HEK293 (cell line): ENCODE results near the gene XRCC6.

ENCODE experiments used
- KLF16 ChIP-seq: fragments of 450-650 bp; formaldehyde crosslinking; IDR thresholded peaks from 2 replicates; pipeline ENCODE4 v1.5.1; 2017; ENCODE audit warnings: missing biosample characterization, missing genetic modification characterization
- SCRT2 ChIP-seq: fragments of 450-650 bp; formaldehyde crosslinking; IDR thresholded peaks from 2 replicates; pipeline ENCODE4 v1.5.1; 2016; ENCODE audit warnings: missing biosample characterization, missing genetic modification characterization
- TCF7L2 ChIP-seq: IDR thresholded peaks from 2 replicates; pipeline ENCODE4 v1.6.1; 2011; ENCODE audit warnings: low read depth, mild to moderate bottlenecking, inconsistent platforms, low read length, moderate library complexity, borderline replicate concordance
- YY1 ChIP-seq: fragments of 450-650 bp; formaldehyde crosslinking; IDR thresholded peaks from 2 replicates; pipeline ENCODE4 v1.5.1; 2018; ENCODE audit warnings: missing biosample characterization, missing genetic modification characterization
- ZFP3 ChIP-seq: fragments of 450-650 bp; formaldehyde crosslinking; IDR thresholded peaks from 2 replicates; pipeline ENCODE4 v1.5.1; 2016; ENCODE audit warnings: low read depth, missing biosample characterization, missing genetic modification characterization
- ZNF157 ChIP-seq: fragments of 450-650 bp; formaldehyde crosslinking; IDR thresholded peaks from 2 replicates; pipeline ENCODE4 v1.5.1; 2016; ENCODE audit warnings: missing biosample characterization, missing genetic modification characterization
- ZNF211 ChIP-seq: fragments of 450-650 bp; formaldehyde crosslinking; IDR thresholded peaks from 2 replicates; pipeline ENCODE4 v1.5.1; 2016; ENCODE audit warnings: low read depth, missing biosample characterization, missing genetic modification characterization
- ZNF248 ChIP-seq: fragments of 450-650 bp; formaldehyde crosslinking; IDR thresholded peaks from 2 replicates; pipeline ENCODE4 v1.5.1; 2017; ENCODE audit warnings: missing biosample characterization, missing genetic modification characterization
- ZNF350 ChIP-seq: fragments of 450-650 bp; formaldehyde crosslinking; IDR thresholded peaks from 2 replicates; pipeline ENCODE4 v1.5.0; 2017; ENCODE audit warnings: missing biosample characterization, mild to moderate bottlenecking, missing genetic modification characterization
- ZNF37A ChIP-seq: fragments of 450-650 bp; IDR thresholded peaks from 2 replicates; pipeline ENCODE4 v1.5.1; 2018; ENCODE audit warnings: missing biosample characterization, missing genetic modification characterization
- ZNF558 ChIP-seq: fragments of 450-650 bp; formaldehyde crosslinking; IDR thresholded peaks from 2 replicates; pipeline ENCODE4 v1.5.1; 2016; ENCODE audit warnings: missing biosample characterization, missing genetic modification characterization
- ZNF560 ChIP-seq: fragments of 450-650 bp; formaldehyde crosslinking; IDR thresholded peaks from 2 replicates; pipeline ENCODE4 v1.5.1; 2017; ENCODE audit warnings: missing biosample characterization, missing genetic modification characterization, borderline replicate concordance
- ZNF571 ChIP-seq: fragments of 450-650 bp; formaldehyde crosslinking; IDR thresholded peaks from 2 replicates; pipeline ENCODE4 v1.5.0; 2017; ENCODE audit warnings: missing biosample characterization, missing genetic modification characterization
- ZNF624 ChIP-seq: fragments of 450-650 bp; formaldehyde crosslinking; IDR thresholded peaks from 2 replicates; pipeline ENCODE4 v1.5.1; 2017; ENCODE audit warnings: missing biosample characterization, missing genetic modification characterization
- ZSCAN23 ChIP-seq: fragments of 450-650 bp; formaldehyde crosslinking; IDR thresholded peaks from 2 replicates; pipeline ENCODE4 v1.5.1; 2016; ENCODE audit warnings: missing biosample characterization, missing genetic modification characterization
- ZSCAN30 ChIP-seq: fragments of 450-650 bp; IDR thresholded peaks from 2 replicates; pipeline ENCODE4 v1.5.1; 2018; ENCODE audit warnings: missing biosample characterization, mild to moderate bottlenecking, missing genetic modification characterization, moderate library complexity
- TF ChIP-seq, protein P1 (sequence below): fragments of 450-650 bp; formaldehyde crosslinking; IDR thresholded peaks from 2 replicates; pipeline ENCODE4 v1.5.1; 2017; ENCODE audit warnings: missing biosample characterization, mild to moderate bottlenecking, missing genetic modification characterization, moderate library complexity
- TF ChIP-seq, protein P2 (sequence below): fragments of 450-650 bp; formaldehyde crosslinking; IDR thresholded peaks from 2 replicates; pipeline ENCODE4 v1.5.1; 2016; ENCODE audit warnings: missing biosample characterization, missing genetic modification characterization
- TF ChIP-seq, protein P3 (sequence below): fragments of 450-650 bp; formaldehyde crosslinking; IDR thresholded peaks from 2 replicates; pipeline ENCODE4 v1.5.1; 2016; ENCODE audit warnings: missing biosample characterization, missing genetic modification characterization
- TF ChIP-seq, protein P4 (sequence below): fragments of 450-650 bp; formaldehyde crosslinking; IDR thresholded peaks from 2 replicates; pipeline ENCODE4 v1.5.1; 2016; ENCODE audit warnings: missing biosample characterization, missing genetic modification characterization
- TF ChIP-seq, protein P5 (sequence below): fragments of 450-650 bp; formaldehyde crosslinking; IDR thresholded peaks from 2 replicates; pipeline ENCODE4 v1.5.1; 2016; ENCODE audit warnings: missing biosample characterization, missing genetic modification characterization
- TF ChIP-seq, protein P6 (sequence below): fragments of 450-650 bp; formaldehyde crosslinking; IDR thresholded peaks from 2 replicates; pipeline ENCODE4 v1.5.1; 2016; ENCODE audit warnings: missing biosample characterization, missing genetic modification characterization
- TF ChIP-seq, protein P7 (sequence below): fragments of 450-650 bp; formaldehyde crosslinking; IDR thresholded peaks from 2 replicates; pipeline ENCODE4 v1.5.1; 2016; ENCODE audit warnings: missing biosample characterization, missing genetic modification characterization

XRCC6 gene

DNA sequence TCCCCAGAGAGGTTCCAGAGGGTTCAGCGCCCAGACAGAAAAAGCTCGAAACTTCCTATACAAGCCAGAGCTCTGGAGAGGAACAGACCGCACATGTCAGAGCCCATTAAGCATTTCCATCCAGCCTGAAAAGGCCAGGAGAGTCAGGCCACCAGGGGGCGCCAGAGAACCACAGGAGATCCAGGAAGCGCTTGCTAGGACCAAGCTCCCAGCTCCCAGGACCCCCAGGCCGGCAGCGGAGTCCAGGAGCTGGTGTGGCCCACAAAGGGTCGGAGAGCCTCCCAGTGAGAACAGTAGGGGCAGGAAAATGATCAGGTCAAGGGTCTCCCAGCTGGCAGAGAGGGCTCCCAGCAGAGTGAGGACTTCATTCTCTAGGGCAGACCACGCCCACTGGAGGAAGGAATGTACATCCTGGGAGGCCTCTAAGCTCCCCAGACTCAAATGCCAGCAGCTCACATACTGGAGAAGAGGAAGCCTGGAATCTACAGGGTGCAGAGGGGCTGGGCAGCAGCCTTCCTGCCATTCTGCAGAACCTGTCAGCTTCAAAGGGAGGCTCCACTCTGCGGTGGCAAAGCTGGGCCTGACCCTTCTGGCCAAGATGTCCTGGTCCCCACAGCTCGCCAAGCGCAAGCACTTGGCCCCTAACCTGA lies 76.2 kb downstream of the XRCC6 start (continued):
- no peak for TF ChIP-seq ZNF211
- no peak for TF ChIP-seq ZNF157 (tag by site-specific recombination)
- no peak for TF ChIP-seq ZNF558 (tag by site-specific recombination)
- no peak for TF ChIP-seq ZSCAN23
- TF ChIP-seq ZNF350 (tag by site-specific recombination), result no peak
- no peak for TF ChIP-seq ZNF37A (tag by site-specific recombination)
- no peak for TF ChIP-seq ZFP3
- TF ChIP-seq, protein P1, sequence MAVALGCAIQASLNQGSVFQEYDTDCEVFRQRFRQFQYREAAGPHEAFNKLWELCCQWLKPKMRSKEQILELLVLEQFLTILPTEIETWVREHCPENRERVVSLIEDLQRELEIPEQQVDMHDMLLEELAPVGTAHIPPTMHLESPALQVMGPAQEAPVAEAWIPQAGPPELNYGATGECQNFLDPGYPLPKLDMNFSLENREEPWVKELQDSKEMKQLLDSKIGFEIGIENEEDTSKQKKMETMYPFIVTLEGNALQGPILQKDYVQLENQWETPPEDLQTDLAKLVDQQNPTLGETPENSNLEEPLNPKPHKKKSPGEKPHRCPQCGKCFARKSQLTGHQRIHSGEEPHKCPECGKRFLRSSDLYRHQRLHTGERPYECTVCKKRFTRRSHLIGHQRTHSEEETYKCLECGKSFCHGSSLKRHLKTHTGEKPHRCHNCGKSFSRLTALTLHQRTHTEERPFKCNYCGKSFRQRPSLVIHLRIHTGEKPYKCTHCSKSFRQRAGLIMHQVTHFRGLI (tag by site-specific recombination), result no peak
- no peak for TF ChIP-seq TCF7L2
- TF ChIP-seq ZNF560, result no peak
- no peak for TF ChIP-seq ZNF248
- TF ChIP-seq, protein P2, sequence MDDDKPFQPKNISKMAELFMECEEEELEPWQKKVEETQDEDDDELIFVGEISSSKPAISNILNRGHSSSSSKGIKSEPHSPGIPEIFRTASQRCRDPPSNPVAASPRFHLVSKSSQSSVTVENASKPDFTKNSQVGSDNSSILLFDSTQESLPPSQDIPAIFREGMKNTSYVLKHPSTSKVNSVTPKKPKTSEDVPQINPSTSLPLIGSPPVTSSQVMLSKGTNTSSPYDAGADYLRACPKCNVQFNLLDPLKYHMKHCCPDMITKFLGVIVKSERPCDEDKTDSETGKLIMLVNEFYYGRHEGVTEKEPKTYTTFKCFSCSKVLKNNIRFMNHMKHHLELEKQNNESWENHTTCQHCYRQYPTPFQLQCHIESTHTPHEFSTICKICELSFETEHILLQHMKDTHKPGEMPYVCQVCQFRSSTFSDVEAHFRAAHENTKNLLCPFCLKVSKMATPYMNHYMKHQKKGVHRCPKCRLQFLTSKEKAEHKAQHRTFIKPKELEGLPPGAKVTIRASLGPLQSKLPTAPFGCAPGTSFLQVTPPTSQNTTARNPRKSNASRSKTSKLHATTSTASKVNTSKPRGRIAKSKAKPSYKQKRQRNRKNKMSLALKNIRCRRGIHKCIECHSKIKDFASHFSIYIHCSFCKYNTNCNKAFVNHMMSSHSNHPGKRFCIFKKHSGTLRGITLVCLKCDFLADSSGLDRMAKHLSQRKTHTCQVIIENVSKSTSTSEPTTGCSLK (tag by site-specific recombination), result no peak
- no peak for TF ChIP-seq KLF16 (tag by site-specific recombination)
- TF ChIP-seq, protein P3, sequence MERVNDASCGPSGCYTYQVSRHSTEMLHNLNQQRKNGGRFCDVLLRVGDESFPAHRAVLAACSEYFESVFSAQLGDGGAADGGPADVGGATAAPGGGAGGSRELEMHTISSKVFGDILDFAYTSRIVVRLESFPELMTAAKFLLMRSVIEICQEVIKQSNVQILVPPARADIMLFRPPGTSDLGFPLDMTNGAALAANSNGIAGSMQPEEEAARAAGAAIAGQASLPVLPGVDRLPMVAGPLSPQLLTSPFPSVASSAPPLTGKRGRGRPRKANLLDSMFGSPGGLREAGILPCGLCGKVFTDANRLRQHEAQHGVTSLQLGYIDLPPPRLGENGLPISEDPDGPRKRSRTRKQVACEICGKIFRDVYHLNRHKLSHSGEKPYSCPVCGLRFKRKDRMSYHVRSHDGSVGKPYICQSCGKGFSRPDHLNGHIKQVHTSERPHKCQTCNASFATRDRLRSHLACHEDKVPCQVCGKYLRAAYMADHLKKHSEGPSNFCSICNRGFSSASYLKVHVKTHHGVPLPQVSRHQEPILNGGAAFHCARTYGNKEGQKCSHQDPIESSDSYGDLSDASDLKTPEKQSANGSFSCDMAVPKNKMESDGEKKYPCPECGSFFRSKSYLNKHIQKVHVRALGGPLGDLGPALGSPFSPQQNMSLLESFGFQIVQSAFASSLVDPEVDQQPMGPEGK (tag by site-specific recombination), result peak; percentile 19; the same call in 1 of the 2 replicates
- TF ChIP-seq, protein P4, sequence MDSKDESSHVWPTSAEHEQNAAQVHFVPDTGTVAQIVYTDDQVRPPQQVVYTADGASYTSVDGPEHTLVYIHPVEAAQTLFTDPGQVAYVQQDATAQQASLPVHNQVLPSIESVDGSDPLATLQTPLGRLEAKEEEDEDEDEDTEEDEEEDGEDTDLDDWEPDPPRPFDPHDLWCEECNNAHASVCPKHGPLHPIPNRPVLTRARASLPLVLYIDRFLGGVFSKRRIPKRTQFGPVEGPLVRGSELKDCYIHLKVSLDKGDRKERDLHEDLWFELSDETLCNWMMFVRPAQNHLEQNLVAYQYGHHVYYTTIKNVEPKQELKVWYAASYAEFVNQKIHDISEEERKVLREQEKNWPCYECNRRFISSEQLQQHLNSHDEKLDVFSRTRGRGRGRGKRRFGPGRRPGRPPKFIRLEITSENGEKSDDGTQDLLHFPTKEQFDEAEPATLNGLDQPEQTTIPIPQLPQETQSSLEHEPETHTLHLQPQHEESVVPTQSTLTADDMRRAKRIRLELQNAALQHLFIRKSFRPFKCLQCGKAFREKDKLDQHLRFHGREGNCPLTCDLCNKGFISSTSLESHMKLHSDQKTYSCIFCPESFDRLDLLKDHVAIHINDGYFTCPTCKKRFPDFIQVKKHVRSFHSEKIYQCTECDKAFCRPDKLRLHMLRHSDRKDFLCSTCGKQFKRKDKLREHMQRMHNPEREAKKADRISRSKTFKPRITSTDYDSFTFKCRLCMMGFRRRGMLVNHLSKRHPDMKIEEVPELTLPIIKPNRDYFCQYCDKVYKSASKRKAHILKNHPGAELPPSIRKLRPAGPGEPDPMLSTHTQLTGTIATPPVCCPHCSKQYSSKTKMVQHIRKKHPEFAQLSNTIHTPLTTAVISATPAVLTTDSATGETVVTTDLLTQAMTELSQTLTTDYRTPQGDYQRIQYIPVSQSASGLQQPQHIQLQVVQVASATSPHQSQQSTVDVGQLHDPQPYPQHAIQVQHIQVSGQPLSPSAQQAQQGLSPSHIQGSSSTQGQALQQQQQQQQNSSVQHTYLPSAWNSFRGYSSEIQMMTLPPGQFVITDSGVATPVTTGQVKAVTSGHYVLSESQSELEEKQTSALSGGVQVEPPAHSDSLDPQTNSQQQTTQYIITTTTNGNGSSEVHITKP, result no peak
- no peak for TF ChIP-seq YY1 (tag by site-specific recombination)
- TF ChIP-seq, protein P5, sequence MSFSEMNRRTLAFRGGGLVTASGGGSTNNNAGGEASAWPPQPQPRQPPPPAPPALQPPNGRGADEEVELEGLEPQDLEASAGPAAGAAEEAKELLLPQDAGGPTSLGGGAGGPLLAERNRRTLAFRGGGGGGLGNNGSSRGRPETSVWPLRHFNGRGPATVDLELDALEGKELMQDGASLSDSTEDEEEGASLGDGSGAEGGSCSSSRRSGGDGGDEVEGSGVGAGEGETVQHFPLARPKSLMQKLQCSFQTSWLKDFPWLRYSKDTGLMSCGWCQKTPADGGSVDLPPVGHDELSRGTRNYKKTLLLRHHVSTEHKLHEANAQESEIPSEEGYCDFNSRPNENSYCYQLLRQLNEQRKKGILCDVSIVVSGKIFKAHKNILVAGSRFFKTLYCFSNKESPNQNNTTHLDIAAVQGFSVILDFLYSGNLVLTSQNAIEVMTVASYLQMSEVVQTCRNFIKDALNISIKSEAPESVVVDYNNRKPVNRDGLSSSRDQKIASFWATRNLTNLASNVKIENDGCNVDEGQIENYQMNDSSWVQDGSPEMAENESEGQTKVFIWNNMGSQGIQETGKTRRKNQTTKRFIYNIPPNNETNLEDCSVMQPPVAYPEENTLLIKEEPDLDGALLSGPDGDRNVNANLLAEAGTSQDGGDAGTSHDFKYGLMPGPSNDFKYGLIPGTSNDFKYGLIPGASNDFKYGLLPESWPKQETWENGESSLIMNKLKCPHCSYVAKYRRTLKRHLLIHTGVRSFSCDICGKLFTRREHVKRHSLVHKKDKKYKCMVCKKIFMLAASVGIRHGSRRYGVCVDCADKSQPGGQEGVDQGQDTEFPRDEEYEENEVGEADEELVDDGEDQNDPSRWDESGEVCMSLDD, result no peak
- TF ChIP-seq, protein P6, sequence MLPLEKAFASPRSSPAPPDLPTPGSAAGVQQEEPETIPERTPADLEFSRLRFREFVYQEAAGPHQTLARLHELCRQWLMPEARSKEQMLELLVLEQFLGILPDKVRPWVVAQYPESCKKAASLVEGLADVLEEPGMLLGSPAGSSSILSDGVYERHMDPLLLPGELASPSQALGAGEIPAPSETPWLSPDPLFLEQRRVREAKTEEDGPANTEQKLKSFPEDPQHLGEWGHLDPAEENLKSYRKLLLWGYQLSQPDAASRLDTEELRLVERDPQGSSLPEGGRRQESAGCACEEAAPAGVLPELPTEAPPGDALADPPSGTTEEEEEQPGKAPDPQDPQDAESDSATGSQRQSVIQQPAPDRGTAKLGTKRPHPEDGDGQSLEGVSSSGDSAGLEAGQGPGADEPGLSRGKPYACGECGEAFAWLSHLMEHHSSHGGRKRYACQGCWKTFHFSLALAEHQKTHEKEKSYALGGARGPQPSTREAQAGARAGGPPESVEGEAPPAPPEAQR (tag by site-specific recombination), result no peak
- TF ChIP-seq SCRT2 (tag by site-specific recombination), result no peak
- no peak for TF ChIP-seq ZNF624
- no peak for TF ChIP-seq ZSCAN30
- TF ChIP-seq, protein P7, sequence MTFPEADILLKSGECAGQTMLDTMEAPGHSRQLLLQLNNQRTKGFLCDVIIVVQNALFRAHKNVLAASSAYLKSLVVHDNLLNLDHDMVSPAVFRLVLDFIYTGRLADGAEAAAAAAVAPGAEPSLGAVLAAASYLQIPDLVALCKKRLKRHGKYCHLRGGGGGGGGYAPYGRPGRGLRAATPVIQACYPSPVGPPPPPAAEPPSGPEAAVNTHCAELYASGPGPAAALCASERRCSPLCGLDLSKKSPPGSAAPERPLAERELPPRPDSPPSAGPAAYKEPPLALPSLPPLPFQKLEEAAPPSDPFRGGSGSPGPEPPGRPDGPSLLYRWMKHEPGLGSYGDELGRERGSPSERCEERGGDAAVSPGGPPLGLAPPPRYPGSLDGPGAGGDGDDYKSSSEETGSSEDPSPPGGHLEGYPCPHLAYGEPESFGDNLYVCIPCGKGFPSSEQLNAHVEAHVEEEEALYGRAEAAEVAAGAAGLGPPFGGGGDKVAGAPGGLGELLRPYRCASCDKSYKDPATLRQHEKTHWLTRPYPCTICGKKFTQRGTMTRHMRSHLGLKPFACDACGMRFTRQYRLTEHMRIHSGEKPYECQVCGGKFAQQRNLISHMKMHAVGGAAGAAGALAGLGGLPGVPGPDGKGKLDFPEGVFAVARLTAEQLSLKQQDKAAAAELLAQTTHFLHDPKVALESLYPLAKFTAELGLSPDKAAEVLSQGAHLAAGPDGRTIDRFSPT, result no peak
- TF ChIP-seq ZNF571 (tag by site-specific recombination), result no peak
